H9 (cell line): ENCODE results near the gene OR5B12. TPM values are rescaled to one million over a fixed set of nuclear protein-coding genes. Genes with fewer than 3 reads are reported as not detected.

Experiments
- DNase-seq: peaks from one replicate; pipeline ENCODE4 v3.0.0-alpha.2; 2017
- H2AFZ ChIP-seq: one replicate; pipeline ENCODE4 v1.6.1; 2013; ENCODE audit warnings: mild to moderate bottlenecking, low read length, control low read depth, moderate library complexity
- H2AK5ac ChIP-seq: 2 replicates; pipeline ENCODE4 v1.6.1; 2013; ENCODE audit warnings: low read length, control low read depth, mixed read lengths; ENCODE audit not compliant: insufficient read length
- H2BK120ac ChIP-seq: one replicate; pipeline ENCODE4 v1.6.1; 2013; ENCODE audit warnings: low read depth, mild to moderate bottlenecking, low read length, control low read depth, inconsistent platforms; ENCODE audit not compliant: poor library complexity, severe bottlenecking
- H2BK12ac ChIP-seq: 2 replicates; pipeline ENCODE4 v1.6.1; 2013; ENCODE audit warnings: low read length, control low read depth, mixed read lengths, low read depth; ENCODE audit not compliant: insufficient read length
- H2BK15ac ChIP-seq: 2 replicates; pipeline ENCODE4 v1.6.1; 2013; ENCODE audit warnings: low read depth, low read length, control low read depth
- H2BK20ac ChIP-seq: one replicate; pipeline ENCODE4 v1.6.1; 2013; ENCODE audit warnings: low read depth, mild to moderate bottlenecking, low read length, control low read depth, inconsistent platforms; ENCODE audit not compliant: poor library complexity, severe bottlenecking
- H2BK5ac ChIP-seq: 2 replicates; pipeline ENCODE4 v1.6.1; 2013; ENCODE audit warnings: low read length, control low read depth, mixed read lengths; ENCODE audit not compliant: insufficient read length
- H3K14ac ChIP-seq: 2 replicates; pipeline ENCODE4 v1.6.1; 2013; ENCODE audit warnings: low read length, control low read depth; ENCODE audit not compliant: insufficient read depth
- H3K18ac ChIP-seq: 2 replicates; pipeline ENCODE4 v1.6.1; 2013; ENCODE audit warnings: low read depth, mild to moderate bottlenecking, mixed read lengths, low read length, control low read depth; ENCODE audit not compliant: insufficient read length
- H3K23ac ChIP-seq: 2 replicates; pipeline ENCODE4 v1.6.1; 2013; ENCODE audit warnings: low read length, control low read depth, mixed read lengths, low read depth; ENCODE audit not compliant: insufficient read length
- H3K23me2 ChIP-seq: 2 replicates; pipeline ENCODE4 v1.6.1; 2013; ENCODE audit warnings: low read depth, mild to moderate bottlenecking, mixed read lengths, low read length, control low read depth; ENCODE audit not compliant: insufficient read length, poor library complexity, severe bottlenecking
- H3K27ac ChIP-seq: 2 replicates; pipeline ENCODE4 v1.5.1; 2013; ENCODE audit warnings: low read length, control low read depth, mixed read lengths, low read depth; ENCODE audit not compliant: insufficient read length
- H3K27me3 ChIP-seq: 2 replicates; pipeline ENCODE4 v1.6.1; 2013; ENCODE audit warnings: low read length, control low read depth, inconsistent platforms; ENCODE audit not compliant: insufficient read depth
- H3K4ac ChIP-seq: 2 replicates; pipeline ENCODE4 v1.6.1; 2013; ENCODE audit warnings: low read depth, mild to moderate bottlenecking, control low read depth, inconsistent platforms, low read length, moderate library complexity
- H3K4me1 ChIP-seq: 2 replicates; pipeline ENCODE4 v1.6.1; 2013; ENCODE audit warnings: low read length, control low read depth, inconsistent platforms; ENCODE audit not compliant: insufficient read depth
- H3K4me2 ChIP-seq: 2 replicates; pipeline ENCODE4 v1.6.1; 2013; ENCODE audit warnings: low read length, control low read depth, mixed read lengths; ENCODE audit not compliant: insufficient read length, insufficient read depth
- H3K56ac ChIP-seq: 2 replicates; pipeline ENCODE4 v1.6.1; 2013; ENCODE audit warnings: low read depth, mild to moderate bottlenecking, mixed read lengths, low read length, control low read depth; ENCODE audit not compliant: insufficient read length
- H3K79me1 ChIP-seq: 2 replicates; pipeline ENCODE4 v1.6.1; 2013; ENCODE audit warnings: low read depth, mild to moderate bottlenecking, moderate library complexity, low read length, control low read depth, inconsistent platforms; ENCODE audit not compliant: insufficient read depth, poor library complexity, severe bottlenecking
- H3K79me2 ChIP-seq: 2 replicates; pipeline ENCODE4 v1.6.1; 2013; ENCODE audit warnings: low read length, control low read depth, inconsistent platforms; ENCODE audit not compliant: insufficient read depth
- H3K9ac ChIP-seq: 2 replicates; pipeline ENCODE4 v1.6.1; 2013; ENCODE audit warnings: low read length, control low read depth, mixed read lengths; ENCODE audit not compliant: insufficient read length; ENCODE audit errors: extremely low read depth
- H3K9me3 ChIP-seq: one replicate; pipeline ENCODE4 v1.6.1; 2013; ENCODE audit warnings: low read depth, low read length, inconsistent platforms; ENCODE audit not compliant: control insufficient read depth
- H3T11ph ChIP-seq: one replicate; pipeline ENCODE4 v1.6.1; 2013; ENCODE audit warnings: mild to moderate bottlenecking, low read length, control low read depth, inconsistent platforms
- H4K20me1 ChIP-seq: one replicate; pipeline ENCODE4 v1.6.1; 2013; ENCODE audit not compliant: control insufficient read depth, insufficient read length, insufficient read depth
- H4K5ac ChIP-seq: 2 replicates; pipeline ENCODE4 v1.6.1; 2013; ENCODE audit warnings: low read depth, mild to moderate bottlenecking, mixed read lengths, low read length, control low read depth; ENCODE audit not compliant: insufficient read length
- H4K8ac ChIP-seq: replicated peaks from 2 replicates; pipeline ENCODE4 v1.6.1; 2013; ENCODE audit warnings: low read length, control low read depth, mixed read lengths, low read depth; ENCODE audit not compliant: insufficient read length
- H4K91ac ChIP-seq: 2 replicates; pipeline ENCODE4 v1.6.1; 2013; ENCODE audit warnings: low read depth, mild to moderate bottlenecking, moderate library complexity, mixed read lengths, low read length, control low read depth; ENCODE audit not compliant: insufficient read length
- H3K27ac Mint-ChIP-seq, 3 experiments: 2 replicates in 2 of 3; 3 replicates in 1 of 3; pipeline ENCODE4 v1.8.0; 2020 to 2021; ENCODE audit warnings: mixed read lengths in 3 of 3, mild to moderate bottlenecking in 1 of 3, moderate library complexity in 1 of 3
- H3K27me3 Mint-ChIP-seq: 2 replicates; pipeline ENCODE4 v1.8.0; 2021; ENCODE audit warnings: low read depth, mild to moderate bottlenecking, moderate library complexity, mixed read lengths
- H3K36me3 Mint-ChIP-seq, 3 experiments: 2 replicates in 2 of 3; 3 replicates in 1 of 3; pipeline ENCODE4 v1.8.0; 2020 to 2021; ENCODE audit warnings: low read depth in 3 of 3, mixed read lengths in 3 of 3; ENCODE audit not compliant: insufficient read depth in 1 of 3
- H3K4me1 Mint-ChIP-seq, 2 experiments: 2 replicates each; pipeline ENCODE4 v1.8.0; 2020; ENCODE audit warnings: mixed read lengths in 2 of 2
- H3K4me3 Mint-ChIP-seq, 2 experiments: 2 replicates in 1 of 2; 3 replicates in 1 of 2; pipeline ENCODE4 v1.8.0; 2020 to 2021; ENCODE audit warnings: mild to moderate bottlenecking in 2 of 2, mixed read lengths in 2 of 2, moderate library complexity in 1 of 2
- H3K9me3 Mint-ChIP-seq, 2 experiments: 2 replicates in 1 of 2; 3 replicates in 1 of 2; pipeline ENCODE4 v1.8.0; 2020; ENCODE audit warnings: mild to moderate bottlenecking in 2 of 2, mixed read lengths in 2 of 2, moderate library complexity in 1 of 2
- WGBS: extraction: QIAGEN DNeasy Blood & Tissue Kit; methylation state at CpG from one replicate; pipeline ENCODE4 v1.1.7; 2013; ENCODE audit warnings: missing lambda C conversion rate, low lambda C conversion rate, mixed read lengths; ENCODE audit not compliant: insufficient read length; ENCODE audit errors: extremely low coverage; 5-methylcytosine and 5-hydroxymethylcytosine counted together
- total RNA-seq: library from RNA; stranded (reverse); gene quantifications from 2 replicates; pipeline ENCODE4 v1.2.1, GENCODE V29; 2021
- TF ChIP-seq, protein P1 (sequence below): fragments of 200-600 bp; sonication (generic); conservative IDR thresholded peaks from 3 replicates; pipeline ENCODE4 v1.8.0; 2021; ENCODE audit warnings: antibody characterized with exemption, mild to moderate bottlenecking

The OR5B12 gene
- total RNA-seq, 1 experiment from 2014 or later: not detected

DNA sequence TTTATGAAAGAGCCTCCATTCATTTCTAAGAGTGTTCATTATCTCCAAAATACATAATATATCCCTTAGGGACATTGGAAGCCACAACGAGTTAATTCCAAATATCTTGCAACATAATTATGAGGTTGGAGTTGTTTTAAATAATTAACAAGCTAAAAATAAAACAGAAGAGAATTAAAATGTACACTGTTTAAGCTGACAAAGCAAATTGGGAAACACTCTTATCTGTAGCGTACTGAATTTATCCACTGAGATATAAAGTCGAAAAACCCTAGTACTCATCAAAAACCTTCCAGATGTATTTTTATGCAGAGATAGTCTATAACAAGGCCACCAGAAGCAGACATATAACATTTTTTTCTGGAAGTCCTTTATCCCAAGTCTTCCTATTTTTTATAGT is 7.8 kb downstream of the OR5B12 start:
- Histone ChIP-seq H3K9ac (no peak overlapping the region), H2BK15ac (no peak overlapping the region), H3K4me1 (no peaks in the 10 kb centered on the region), H3K4me2 (no peak overlapping the region), H3K18ac (no peak overlapping the region), H4K20me1 (no peaks in the 10 kb centered on the region), H4K8ac (no peak overlapping the region), H2BK20ac (no peak overlapping the region), H3K79me2 (no peaks in the 10 kb centered on the region), H4K91ac (no peak overlapping the region), H3K23me2 (no peaks in the 10 kb centered on the region), H2AK5ac (no peak overlapping the region), H2AFZ (no peak overlapping the region), H3K79me1 (no peaks in the 10 kb centered on the region), H4K5ac (no peak overlapping the region), H3K56ac (no peak overlapping the region), H3K14ac (no peak overlapping the region), H2BK120ac (no peak overlapping the region), H3K23ac (no peak overlapping the region), H2BK12ac (no peak overlapping the region), H3K4ac (no peak overlapping the region), H3K27ac (no peak overlapping the region), H3K9me3 (no peaks in the 10 kb centered on the region), H2BK5ac (no peak overlapping the region), H3K27me3 (no peaks in the 10 kb centered on the region), H3T11ph (no peak overlapping the region)
- no peak for DNase-seq
- WGBS: no CpG with 5 or more reads among the region's 3 CpGs
- Mint-ChIP-seq H3K4me3 (no peak overlapping the region), H3K36me3 (peaks cover 0 to 8% (median 0%) of the 10 kb centered on the region in 3 experiments; a peak in 2 of 7 replicates), H3K4me1 (no peaks in the 10 kb centered on the region), H3K9me3 (peaks cover 8 to 13% of the 10 kb centered on the region in 2 experiments; a peak in 4 of 5 replicates), H3K27ac (no peak overlapping the region), H3K27me3 (no peaks in the 10 kb centered on the region)
- TF ChIP-seq, protein P1, sequence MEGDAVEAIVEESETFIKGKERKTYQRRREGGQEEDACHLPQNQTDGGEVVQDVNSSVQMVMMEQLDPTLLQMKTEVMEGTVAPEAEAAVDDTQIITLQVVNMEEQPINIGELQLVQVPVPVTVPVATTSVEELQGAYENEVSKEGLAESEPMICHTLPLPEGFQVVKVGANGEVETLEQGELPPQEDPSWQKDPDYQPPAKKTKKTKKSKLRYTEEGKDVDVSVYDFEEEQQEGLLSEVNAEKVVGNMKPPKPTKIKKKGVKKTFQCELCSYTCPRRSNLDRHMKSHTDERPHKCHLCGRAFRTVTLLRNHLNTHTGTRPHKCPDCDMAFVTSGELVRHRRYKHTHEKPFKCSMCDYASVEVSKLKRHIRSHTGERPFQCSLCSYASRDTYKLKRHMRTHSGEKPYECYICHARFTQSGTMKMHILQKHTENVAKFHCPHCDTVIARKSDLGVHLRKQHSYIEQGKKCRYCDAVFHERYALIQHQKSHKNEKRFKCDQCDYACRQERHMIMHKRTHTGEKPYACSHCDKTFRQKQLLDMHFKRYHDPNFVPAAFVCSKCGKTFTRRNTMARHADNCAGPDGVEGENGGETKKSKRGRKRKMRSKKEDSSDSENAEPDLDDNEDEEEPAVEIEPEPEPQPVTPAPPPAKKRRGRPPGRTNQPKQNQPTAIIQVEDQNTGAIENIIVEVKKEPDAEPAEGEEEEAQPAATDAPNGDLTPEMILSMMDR: no peak
